NCI-H1417 (cell line): ENCODE results near the gene PEX5L.
"Not testable (repeated sequence)": the region's sequence is repeated elsewhere in the genome, so short reads cannot be mapped to it uniquely, and the experiment has no call there.

Experiments
- DNase-seq, 3 experiments: peaks; one replicate each; lab custom pipeline; 2025; lab: John Stamatoyannopoulos, UW

The PEX5L gene

DNA sequence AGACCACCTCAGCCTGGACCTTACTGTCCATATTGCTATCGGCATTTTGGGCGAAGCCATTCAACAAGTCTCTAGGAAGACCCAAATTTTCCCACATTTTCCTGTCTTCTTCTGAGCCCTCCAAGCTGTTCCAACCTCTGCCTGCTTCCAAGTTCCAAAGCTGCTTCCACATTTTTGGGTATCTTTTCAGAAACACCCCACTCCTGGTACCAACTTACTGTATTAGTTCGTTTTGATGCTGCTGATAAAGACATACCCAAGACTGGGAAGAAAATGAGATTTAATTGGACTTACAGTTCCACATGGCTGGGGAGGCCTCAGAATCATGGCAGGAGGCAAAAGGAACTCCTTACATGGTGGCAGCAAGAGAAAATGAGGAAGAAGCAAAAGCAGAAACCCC lies 28.4 kb downstream of the PEX5L start:
- not testable (repeated sequence) for DNase-seq

- DNase-seq = no peak
Measured at GRCh38 chr3:180004542-180004941, 32.2 kb downstream of the PEX5L start.

DNA sequence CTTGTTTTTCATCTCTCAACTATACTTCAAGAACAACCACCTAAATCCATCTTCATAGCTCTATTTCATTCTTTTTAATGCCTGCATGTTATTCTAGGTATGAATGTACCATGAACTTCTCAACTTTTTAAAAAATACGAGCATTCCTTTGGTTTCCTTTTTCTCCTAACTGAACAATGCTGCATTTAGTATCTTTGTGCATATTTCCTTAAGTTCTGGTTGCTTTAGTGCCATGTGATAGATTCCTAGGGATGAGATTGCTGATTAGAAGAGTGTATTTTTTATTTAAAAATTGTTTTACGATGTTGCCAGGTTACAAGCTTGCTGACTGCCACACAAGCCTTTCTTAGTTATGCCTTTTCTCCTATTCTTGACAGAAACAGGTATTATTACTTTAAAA lies 34.7 kb downstream of the PEX5L start:
- DNase-seq = no peak

DNA sequence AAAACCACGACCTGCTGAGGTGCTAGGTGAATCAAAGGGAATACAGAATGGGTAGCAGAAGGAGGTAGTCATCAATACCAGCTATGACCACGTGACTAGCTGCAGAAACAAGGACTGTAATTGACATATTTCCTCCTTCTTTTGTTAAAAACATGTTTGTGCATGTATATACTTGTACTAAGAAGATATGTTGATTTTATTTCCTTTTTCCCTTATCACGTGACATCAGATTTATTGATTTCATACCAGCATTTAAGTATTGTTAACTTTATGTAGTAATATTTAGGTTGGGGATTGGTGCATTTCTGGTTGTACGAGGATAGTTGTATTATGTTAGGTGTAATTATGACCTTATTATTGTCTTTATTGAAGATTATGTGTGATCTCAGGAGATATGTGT lies 36.2 kb downstream of the PEX5L start:
- DNase-seq = no peak

GRCh38 chr3:179995406-179995805 lies 41.3 kb downstream of the PEX5L start:
- no peak for DNase-seq

DNA sequence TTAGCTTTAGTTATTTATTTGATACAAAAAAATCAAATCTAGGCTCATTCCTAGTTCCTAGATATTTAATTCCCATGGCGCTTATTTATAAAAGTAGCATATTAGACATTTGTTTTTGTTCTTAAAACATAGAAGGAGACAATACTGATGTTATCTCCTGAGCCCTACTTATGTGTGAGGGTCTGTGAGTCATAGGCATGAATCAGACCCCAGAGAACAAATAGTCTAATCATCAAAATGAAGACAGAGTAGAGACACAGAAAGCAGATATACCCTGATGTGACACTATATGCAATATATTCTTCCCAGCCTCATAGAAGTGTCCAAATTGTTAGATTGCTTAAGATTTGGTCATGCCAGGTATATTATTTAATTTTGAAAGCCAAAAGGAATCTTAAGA lies 44.9 kb downstream of the PEX5L start:
- DNase-seq = no peak

DNA sequence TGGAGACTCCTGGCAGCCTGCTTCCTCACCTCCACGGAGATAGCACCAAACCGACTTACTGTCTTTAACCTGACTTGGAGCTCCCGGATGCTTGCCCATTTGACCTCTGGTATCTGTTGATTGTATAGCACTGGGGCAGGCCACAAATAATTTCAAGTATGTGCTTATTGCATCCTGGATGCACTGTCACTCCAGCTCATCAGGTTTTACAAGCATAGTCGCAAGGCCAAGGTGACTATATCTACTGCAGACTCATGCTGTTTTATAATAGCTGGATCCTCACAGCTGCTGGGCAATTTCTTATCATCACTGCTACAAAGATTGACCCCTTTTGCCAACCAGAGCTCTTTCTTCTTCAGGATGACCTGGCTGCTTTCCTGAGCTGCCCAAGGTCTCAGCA lies 45.6 kb downstream of the PEX5L start:
- DNase-seq = no peak

GRCh38 chr3:179981646-179982045 lies 55.1 kb downstream of the PEX5L start:
- no peak for DNase-seq

- DNase-seq = no peak
Measured at GRCh38 chr3:179977356-179977755, 59.4 kb downstream of the PEX5L start.

DNA sequence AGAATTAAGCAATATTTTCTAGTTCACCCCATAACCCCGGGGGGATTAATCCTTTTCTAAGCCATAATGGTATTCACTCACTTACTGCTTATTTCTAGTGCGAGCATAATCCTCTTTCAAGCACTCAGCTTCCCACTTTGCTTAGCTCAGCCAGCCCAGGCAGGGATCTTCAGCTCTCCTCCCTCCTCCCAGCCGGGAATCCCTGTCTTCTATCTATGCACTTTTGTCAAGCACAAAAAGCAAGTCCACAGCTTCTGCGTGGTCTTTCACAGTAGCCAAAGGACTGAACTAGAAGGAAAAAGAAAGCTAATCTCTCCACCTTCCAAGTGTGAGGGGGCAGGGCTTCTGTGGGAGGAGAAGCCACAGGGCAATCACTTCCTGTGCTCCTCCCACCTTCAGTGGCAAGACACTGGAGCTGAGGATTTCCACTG lies 62.8 kb downstream of the PEX5L start:
- DNase-seq = peak in 1 of 3 experiments; percentile 18

DNA sequence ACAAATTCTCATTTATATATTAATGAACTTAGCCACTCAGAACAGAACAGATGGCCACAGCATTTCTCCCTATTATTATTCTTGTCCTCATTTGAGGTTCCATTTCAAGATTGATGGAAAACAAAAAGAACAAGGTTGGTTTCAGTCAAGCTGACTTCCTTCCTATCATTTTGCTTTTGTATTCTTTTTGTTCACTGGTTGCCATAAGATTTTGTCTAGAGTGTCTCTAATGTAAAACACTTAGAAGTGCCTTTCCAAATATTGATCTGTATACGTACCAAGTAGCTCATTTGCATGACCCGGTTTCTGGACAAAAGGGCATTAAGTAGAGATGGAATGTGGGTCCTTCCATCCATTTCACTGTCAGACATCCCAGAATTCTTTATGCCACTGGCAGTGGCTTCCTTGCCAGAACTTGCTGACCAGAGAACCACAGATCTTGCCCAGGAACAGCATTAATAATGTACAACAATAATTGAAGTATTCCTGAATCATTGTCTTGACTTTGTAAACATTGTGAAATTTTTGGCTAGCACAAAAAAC lies 63.8 kb downstream of the PEX5L start:
- no peak for DNase-seq

- DNase-seq = peak in 2 of 3 experiments; percentile 4 to 23
Measured at GRCh38 chr3:179971280-179971679, 65.5 kb downstream of the PEX5L start.

GRCh38 chr3:179970746-179971145 lies 66.0 kb downstream of the PEX5L start:
- DNase-seq = peak in 1 of 3 experiments; percentile 28

- DNase-seq = peak in 1 of 3 experiments; percentile 31
Measured at GRCh38 chr3:179969525-179969924, 67.2 kb downstream of the PEX5L start.

- no peak for DNase-seq
Measured at GRCh38 chr3:179967622-179968021, 69.1 kb downstream of the PEX5L start.

- DNase-seq = no peak
Measured at GRCh38 chr3:179964890-179965289, 71.8 kb downstream of the PEX5L start.

GRCh38 chr3:179962629-179963387 lies 73.9 kb downstream of the PEX5L start:
- DNase-seq = peak in 1 of 3 experiments; percentile 52

- peak; percentile 43 to 81 (median 44) for DNase-seq
Measured at GRCh38 chr3:179961703-179962078, 75.0 kb downstream of the PEX5L start.

DNA sequence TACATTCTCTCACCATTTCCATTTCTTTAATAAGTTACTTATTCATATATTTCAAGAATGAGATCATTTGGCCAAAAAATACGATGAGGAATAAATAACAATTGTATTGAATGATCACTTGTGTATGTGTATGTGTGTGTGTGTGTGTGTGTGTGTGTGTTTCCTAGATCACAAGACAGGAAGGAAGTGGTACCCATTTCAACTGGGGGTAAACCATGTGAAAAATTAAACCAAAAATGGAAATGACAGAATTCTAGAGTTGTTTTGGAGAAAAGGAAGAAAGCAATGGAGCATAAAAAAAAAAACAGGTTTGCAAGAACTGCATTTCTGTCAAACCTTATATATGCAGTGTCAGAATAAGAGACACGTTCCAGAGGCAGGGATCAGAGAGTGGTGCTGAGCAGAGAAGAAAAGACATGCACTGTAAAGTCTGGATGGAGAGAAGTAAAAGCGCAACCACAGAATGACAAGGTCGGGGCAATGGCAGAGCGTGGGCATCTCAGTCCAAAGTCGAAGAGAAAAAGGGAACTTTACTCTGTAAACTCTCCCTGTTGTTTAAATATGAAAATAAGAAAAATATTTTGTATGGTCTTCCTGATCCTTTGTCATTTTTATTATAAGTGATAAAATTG lies 75.5 kb downstream of the PEX5L start:
- DNase-seq = no peak

DNA sequence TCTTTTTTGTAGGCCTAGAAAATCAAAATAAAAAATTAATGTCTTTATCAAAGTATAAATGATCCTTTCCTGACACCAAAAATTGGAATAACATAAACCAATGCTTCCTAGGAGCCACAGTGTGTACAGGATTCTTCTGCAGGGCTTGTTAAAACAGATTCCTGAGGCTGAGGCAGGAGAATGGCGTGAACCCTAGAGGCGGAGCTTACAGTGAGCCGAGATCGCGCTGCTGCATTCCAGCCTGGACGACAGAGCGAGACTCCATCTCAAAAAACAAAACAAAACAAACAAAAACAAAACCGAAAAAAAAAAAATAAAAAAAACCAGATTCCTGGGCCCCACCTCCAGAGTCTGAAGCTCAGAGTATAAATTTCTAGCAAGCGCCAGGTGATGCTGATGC lies 78.0 kb downstream of the PEX5L start:
- no peak for DNase-seq

GRCh38 chr3:179958143-179958542 lies 78.6 kb downstream of the PEX5L start:
- no peak for DNase-seq

- DNase-seq = peak; percentile 34 to 77 (median 51)
Measured at GRCh38 chr3:179957264-179957845, 79.4 kb downstream of the PEX5L start.

- DNase-seq = no peak
Measured at GRCh38 chr3:179956416-179956830, 80.3 kb downstream of the PEX5L start.
